Measurements from ENCODE around the gene BRINP3.

BRINP3 gene

DNA sequence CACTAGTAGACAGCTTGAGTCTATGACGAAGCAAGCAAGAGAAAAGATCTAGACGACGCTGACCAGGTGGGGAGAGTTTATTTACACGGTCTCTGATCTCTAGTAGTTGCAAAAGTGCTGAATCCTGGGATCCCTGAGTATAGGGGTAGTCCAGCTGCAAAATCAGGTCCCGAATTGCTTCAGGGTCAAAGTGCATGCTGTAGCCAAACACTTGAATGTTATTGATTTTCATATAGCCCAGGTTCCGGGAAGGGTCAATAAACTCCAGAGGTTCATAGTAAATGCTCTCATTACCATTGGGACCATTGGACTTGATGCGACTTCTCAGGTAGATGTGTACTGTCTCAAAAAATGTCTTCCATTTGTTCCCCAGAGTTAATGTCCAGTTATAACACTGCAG lies 379.6 kb downstream of the BRINP3 start:
- no peak for DNase-seq

DNA sequence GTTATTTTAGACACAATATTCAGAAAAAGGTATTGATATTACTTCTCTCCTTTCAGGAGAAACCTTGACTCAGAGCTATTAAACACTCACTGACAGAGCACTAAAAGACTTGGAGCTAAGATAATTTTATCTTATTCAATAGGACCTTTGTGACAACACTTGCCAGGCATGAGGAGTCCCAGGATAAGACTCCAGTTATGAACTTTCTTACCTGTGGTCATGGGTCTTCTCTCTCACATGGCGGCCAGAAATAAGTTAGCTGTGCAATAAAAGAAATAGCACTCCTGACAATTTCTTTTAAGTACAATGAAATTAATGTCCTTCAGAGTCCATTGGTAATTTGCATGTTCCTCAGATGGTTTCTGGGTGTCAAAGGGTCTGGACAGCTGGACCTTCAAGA lies 382.1 kb downstream of the BRINP3 start:
- DNase-seq: no peak

DNA sequence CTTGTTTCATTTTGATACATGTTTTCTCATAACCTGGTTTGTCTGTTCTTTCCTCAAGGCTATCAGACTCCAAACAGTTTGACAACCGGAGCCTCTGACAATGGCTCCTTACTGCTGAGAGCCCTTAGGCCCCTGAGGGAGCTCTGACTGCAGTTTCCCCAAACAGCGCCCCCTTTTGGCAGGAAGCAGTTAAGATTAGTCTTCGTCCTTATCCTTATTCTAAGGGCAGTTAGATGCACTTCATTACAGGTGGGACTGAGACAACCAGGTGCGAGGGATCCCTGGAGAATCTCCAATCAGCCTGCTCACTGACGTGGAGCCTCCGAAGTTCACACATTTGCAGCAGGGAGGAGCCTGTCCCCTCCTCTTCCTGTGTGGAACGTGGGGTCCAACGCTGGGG lies 393.1 kb downstream of the BRINP3 start:
- DNase-seq: no peak

DNA sequence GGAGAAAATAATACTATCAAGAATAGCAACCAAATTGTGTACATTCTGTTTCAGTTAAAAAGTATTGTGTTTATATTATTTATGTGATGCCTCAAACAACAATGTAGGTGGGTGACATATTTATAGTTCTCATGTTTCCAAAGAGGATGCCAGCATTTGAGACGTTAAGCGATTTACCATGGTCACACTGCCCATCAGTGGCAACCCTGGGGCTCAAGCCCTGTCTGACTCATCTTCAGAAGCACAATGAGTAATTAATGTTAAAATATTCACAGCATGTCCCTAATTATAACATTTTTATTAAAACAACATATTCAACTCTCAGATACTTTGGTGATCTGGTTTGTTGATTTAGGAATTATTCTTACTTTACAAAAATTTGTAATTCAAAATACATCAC lies 409.4 kb downstream of the BRINP3 start:
- DNase-seq: no peak

DNA sequence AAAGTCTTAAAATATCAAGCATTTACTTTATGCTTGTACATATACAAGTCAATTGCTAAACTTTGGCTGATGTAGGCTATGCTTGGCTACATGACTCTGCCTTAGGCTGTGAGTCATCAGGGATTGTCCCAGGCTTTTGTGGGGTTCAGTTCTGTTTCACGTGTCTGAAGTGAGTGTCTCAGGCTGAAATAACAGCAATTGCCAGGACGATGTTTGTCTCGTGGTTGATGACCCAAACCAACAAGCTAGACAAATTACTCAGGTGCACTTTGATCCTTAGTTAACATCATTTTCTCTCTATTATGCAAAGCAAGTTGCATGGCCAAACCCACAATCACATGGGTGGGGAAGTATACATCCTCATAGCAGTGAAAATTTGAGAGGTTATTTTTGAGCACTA lies 410.1 kb downstream of the BRINP3 start:
- no peak for DNase-seq

DNA sequence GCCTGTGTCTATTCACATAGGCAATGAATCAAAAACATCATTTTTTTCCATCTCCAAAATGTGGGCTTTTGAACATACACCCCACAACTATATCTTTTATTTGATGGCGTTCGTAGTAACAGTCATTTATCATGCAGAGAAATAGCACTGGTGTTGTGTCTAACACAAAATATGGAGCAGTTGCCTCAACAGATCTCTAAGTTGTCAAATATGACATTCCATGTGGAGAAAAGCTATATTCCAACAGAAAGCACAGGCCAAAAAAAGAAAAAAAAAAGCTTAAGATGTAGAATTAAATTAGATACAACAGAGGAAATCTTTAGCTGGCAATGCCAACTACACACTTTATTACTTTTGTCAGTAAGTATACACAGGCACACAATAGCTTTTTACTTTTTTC lies 411.7 kb downstream of the BRINP3 start:
- no peak for DNase-seq

DNA sequence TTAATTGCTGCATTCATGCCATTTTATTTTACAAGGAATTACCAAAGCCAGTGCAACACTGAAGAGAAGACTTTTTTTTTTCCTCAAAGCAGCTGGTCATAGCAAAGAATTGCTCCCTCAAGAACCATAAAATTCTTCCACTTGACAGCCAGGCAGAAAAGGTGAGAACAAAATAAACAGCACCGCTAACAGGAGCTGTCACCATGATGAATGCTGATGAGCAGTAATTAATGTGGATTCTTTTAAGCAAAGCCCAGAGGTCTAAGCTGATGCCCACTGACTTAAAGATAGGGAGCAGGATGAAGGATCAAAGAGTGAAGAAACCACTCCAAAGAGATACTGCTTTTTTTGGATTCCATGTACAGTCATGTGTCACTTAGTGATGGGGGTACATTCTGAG lies 428.4 kb downstream of the BRINP3 start:
- no peak for DNase-seq

Measured in NCI-H2227 treated with DMSO at 0.1 percent for 48 hours (cell line).